ENCODE data around the gene GAS7.
"Not testable (repeated sequence)": the region's sequence is repeated elsewhere in the genome, so short reads cannot be mapped to it uniquely, and the experiment has no call there.

The GAS7 gene

DNA sequence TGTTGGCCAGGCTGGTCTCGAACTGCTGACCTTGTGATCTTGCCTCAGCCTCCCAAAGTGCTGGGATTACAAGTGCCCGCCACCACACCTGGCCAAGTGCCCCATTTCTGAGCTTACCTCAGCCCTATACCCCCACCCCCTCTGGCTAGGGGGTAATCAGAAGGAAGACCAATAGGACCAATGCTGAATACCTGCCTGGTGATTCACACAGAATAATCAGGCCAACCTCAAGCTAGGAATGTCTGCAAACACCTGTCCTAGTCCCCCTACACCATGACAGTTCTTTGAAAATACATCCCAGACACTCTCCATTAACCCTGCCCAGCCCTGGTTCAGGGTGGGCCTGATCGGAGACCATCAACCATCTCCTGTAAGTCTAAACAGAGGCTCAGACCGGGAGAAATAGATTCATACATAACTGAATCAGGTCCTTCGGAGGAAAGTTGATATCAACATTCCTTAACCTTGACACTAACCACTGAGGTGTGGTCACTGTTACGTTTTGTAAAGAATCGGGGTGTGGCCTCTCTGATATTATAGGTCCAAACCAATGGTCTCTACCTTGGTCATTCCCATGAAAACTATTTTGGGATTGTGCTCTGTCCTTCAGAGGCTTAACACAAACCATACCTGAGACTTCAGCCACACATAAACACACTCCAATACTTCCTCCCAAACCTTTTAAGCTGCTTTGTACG, 130.8 kb downstream of the GAS7 start:
- no peak for DNase-seq

DNA sequence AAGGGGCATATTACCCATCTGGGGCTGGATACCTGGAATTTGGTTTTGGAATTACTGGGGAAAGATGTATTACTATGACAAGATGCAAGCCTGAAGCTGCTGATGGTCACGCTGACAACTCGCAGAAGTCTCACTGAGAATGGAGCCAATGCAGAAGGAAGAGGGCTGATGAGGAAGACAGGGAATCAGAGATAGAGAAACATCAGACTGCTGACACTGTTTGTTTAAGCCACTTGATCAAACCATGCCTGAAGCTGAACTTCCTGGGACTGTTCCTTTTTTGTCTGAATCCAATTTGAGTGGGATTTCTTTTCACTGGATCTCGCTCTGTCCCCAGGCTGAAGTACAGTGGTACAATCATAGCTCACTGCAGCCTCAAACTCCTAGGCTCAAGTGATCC, 133.9 kb downstream of the GAS7 start:
- no peak for DNase-seq

GRCh38 chr17:10063730-10064241, 134.6 kb downstream of the GAS7 start:
- no peak for DNase-seq

- no peak for DNase-seq
These were observed 135.6 kb downstream of the GAS7 start for GRCh38 chr17:10062691-10063385.

DNA sequence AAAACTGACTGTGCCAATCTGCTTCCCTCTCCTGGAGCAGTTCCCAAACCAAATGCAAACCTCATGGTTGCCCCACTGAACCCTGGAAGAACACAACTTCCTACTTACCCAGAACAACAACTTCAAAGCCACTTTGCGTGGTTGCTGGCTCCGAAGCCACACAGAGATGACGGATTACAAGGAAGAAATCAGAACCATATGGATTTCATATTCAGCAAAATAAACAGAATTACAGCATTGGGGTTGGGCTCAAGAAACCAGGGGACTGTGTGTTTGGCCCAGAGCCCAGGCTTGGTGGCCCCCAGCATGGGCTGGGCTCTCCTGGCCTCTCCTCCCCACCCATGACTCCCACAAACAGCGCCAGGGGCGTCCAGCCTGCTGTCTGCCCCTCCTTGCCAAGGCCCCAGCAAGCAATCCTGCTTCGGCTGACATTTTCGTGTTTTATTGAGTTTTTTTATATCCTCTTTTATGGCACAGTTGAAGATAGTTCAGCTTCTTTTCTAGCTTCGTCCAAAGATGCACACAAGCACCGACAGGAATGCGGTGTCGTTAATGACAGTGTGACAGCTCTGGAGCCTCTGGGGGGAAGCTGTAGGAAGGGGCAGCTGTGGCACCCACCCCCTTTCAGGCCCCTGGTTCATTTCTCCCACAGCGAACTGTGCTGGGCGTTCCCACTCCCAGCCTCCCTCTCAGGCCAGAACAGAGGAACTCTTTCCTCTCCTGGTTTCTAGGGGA, 137.1 kb downstream of the GAS7 start:
- no peak for DNase-seq

DNA sequence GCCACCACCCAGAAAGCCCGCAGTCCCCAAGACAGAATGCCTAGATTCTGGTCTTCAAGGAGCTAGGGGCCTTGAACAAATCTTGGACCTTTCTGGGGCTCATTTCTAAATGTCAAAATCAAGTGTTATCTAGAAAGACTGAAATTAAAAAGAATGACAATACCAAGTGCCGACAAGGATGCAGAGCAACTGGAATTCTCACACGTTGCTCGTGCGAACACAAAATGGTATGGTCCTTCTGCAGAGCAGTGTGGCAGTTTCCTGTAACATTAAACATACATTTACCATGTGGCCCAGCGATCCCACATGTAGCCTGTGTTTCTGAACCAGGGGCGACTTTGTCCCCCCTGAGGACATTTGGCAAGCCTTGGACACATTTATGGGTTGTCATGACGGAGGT, 137.9 kb downstream of the GAS7 start:
- DNase-seq, result no peak

- DNase-seq, result no peak
These were observed 138.7 kb downstream of the GAS7 start for GRCh38 chr17:10059684-10060211.

DNA sequence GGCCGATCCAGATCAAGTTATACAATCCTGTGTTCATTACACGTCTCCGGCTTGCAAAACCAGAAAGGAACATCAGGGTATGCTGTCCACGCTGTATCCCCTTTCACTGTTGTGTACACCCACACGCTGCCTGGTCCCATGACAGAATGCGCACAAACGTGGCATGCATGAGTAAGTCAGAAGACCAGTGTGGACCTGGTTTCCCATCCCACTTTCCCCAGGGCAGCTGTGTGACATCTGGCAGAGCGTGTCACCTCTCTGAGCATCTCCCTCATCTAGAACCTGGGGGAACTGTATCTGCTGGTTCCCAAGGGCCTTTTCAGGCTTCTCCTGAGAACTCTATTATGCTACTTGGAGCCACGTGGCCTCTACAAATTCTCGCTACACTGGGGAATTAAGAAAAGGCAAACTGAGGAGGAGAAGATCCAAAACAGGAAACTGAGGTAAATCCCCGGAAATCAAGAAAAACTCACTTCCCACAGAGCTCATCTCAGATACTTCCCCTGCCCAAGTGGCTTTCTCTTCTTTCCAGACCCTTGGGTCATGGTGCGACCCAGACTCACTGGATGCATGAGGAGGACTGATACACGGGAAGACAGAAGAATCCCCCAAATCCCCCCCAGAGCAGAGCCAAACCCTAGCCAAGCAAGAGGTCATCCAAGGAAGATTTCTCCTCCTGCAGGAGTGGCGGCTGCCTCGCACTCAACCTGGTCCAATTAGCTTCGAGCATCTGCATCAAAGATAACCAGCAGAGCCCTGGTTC, 139.3 kb downstream of the GAS7 start:
- no peak for DNase-seq

DNA sequence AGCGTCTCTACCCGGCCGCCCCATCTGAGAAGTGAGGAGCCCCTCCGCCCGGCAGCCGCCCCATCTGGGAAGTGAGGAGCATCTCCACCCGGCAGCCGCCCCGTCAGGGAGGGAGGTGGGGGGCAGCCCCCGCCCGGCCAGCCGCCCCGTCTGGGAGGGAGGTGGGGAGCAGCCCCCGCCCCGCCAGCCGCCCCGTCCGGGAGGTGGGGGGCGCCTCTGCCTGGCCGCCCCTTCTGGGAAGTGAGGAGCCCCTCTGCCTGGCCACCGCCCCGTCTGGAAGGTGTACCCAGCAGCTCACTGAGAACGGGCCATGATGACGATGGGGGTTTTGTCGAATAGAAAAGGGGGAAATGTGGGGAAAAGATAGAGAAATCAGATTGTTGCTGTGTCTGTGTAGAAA, 140.9 kb downstream of the GAS7 start:
- not testable (repeated sequence) for DNase-seq

DNA sequence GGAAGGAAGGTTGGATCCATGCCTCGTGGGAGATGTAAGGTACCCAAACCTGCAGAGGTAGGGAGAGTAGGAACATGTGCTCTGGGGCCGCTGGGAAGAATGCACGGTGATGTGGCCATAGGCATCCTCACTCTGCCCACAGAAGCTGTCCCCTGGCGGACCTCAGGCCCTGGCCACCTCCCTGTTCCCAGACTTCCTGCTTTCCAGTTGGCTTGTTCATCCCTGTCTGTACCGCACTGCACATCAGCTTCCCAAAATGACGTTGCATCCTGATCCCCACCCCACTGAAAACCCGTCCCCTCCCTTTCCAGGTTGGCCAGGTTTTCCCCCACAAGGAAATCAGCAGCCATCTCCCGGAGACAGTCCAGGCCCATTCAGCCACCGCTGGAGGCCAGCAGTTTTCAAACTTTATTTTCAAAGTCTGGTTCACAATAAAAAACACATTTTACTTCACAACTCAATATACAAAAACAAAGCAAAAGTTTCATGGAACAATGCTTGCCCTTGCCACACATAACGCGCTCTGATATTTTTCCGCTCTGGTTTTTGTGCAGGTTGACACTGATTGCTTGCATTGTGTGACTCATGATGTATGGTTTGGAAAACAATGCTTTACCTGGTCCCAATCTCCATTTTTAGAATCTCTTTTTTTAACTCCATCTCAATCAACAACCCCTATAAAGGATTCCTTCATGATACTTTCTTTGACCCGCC, 143.0 kb downstream of the GAS7 start:
- DNase-seq, result no peak

DNA sequence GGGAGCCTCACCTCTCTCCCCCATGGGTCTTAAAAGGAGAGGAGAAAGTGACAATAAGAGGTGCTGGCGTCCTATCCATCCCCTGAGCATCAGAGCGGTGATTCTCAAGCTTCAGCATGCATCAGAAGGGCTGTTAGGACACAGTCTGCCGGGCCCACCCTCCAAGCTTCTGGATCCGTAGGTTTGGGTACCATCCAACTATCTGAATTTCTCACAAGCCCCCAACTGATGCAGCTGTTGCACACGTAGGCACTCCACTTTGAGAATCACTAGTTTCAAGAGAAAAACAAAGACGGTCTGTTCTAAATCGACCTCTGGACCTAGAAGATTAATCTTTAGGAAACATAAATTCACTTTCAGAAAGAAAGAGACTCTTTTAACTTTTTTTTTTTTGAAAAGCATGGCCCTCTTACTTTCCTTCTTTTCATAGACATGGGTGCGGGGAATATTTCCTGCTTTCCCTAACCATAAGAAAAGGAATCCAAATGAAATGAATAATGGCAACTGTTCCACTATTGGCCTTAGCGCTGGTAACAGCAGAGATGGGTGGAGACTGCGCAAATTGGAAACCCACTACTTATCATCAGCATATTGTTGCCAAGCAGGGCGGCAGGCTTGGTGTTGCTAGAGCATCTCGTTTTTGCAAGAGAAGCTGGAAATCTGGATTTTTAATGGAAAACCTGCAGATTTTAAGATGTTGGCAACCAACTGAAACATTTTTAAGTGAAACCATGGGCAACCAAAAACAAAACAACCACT, 144.4 kb downstream of the GAS7 start:
- no peak for DNase-seq

GRCh38 chr17:10052106-10052813, 146.1 kb downstream of the GAS7 start:
- no peak for DNase-seq

DNA sequence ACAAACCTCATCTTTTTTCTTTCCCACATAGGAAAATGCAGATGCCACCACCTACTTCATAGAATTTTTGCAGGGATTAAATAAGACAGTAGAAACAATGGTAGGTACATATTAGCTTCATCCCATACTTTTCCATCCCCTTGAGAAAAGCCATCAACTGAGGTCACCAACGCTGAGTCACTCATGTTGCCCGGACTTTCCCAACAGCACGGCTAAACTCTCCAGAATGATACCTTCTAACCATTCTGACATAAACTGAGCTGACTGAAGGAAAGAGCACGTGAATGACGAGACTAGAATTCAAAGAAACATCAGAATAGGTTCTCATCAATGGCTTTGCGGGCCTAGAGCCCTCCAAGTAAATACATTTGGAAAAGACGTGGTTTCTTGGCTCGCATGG, 147.3 kb downstream of the GAS7 start:
- no peak for DNase-seq

DNA sequence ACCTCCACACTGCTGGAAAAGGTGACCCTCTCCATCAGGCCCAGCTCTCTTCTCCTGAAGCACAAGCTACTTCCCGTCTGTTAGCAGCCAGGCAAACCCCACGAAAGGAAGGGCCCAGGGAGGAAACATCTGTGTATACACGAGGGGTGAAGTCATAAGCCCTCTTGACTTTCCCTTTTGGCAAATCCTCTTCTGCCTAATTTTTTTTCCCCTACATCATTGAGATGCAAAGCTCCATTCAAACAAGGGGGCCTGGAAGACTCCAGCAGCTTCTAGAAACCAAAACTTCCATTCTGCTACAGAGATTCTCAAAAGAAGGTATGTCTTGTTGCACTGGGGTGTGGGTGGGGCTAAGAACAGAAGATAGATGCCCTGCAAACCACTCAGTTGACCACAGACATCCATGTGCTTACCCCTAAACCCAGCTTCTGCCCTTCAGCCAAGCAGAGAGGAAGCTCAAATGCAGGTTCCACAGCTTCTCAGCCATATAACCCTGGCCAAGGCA, 147.8 kb downstream of the GAS7 start:
- no peak for DNase-seq

DNA sequence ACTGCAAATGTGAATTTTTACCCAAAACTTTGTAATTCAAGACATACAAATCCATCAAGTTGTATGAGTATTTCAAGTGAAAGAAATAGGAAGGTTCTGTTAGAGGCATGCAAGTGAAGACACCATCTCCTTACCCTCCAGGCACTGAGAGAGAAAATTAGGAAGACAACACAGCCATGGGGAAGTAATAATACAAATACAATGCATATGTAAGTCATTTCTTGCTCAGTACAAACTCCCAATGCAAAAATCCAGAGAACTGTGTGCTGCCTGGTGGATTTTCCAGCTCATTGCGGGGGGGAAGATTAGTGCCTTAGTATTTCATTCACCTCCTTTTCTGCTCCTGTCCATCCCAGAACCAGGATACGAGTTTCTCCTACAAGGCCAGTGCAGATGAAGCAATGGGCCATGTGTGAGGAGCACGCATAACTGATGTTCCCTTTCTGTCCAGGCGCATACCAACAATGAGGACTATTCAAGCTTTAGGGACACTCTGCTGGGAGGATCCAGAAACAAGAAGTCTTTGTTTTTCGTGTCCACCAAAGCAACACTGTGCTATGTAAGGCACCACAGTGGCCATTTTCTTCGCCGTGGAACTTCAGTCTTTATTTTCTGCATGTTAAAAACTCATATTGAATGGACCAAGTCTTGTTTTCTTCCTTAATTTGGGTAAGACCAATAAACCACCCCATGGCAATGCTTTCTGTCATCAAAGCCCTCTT, 149.6 kb downstream of the GAS7 start:
- no peak for DNase-seq

- no peak for DNase-seq
These were observed 151.3 kb downstream of the GAS7 start for GRCh38 chr17:10046786-10047785.

DNA sequence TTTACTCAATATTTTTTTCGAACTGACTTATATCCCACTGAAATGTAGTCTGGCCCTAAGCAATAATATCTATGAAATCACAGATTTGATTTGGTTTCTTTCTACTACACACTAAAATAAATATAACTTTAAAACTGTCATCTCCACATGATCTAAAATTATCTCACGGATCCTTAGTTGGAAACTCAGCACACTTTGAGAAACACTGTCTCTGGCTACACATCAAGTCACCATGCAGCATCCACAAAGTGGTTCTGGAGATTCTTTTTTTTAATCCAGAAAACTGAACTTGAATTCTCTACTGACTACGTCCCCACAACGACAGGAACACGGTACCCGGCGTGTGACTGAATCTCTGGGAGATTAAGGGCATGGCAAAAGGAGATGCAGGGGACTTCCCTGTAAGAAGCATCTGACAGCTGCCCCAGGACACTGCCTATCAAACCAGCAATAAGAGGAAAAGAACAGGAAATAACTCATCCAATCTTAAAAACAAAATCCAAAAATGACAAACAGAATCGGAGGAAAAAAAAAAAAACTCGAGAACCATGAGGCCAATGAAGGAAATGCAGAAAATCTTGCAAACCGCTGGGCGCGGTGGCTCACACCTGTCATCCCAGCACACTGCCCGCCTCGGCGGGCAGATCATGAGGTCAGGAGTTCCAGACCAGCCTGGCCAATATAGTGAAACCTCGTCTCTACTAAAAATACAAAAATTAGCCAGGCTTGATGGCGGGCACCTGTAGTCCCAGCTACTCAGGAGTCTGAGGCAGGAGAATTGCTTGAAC, 152.3 kb downstream of the GAS7 start:
- no peak for DNase-seq

Data from activated CD4-positive, alpha-beta T cell treated with anti-CD3 and anti-CD28 coated beads, Interleukin-2, amount 50 U/mL, for 4 hours (primary cell).